CD1c-positive myeloid dendritic cell (primary cell): ENCODE results near the gene NAV2.

Experiments used
- DNase-seq: peaks from one replicate; pipeline ENCODE4 v3.0.0-alpha.2; 2016; ENCODE audit errors: extremely low spot score

Gene NAV2

DNA sequence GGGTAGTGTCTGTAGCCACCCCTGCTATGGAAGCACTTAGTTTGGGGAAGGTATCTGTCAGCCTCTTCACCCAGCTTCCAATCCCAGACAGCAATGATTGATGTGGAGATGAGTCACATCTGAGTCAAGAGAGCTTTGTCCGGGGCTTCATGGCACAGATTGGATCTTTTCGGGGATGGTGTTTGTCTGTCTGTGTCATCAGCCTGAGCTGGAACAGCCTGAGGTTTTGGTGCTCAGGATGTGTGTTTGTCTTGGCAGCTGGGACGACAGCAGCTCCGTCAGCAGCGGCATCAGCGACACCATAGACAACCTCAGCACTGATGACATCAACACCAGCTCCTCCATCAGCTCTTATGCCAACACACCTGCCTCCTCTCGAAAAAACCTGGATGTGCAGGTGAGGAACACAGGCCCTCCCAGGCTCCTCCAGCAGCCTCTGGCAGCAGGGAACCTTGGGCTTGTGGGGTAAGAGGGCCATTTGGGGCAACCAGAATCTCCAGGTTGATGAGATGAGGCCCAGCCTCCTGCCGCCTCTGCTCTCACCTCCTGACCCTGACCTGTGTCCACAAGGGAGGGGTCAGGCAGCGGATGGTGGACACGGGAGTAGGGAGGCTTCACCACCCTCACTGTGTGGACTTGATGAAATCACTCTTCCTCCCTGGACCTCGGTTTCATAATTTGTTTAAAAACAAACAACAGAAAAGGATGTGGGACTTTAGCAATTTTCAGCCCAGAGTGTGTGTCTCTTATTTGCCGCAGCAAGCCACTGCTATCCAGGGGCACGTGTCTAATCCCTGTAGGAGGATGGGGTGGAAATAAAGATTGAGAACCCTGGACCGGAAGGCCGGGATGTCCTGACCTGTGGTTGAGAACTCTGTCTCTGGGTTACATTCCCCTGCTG, 323.3 kb downstream of the NAV2 start:
- DNase-seq: no peak

DNA sequence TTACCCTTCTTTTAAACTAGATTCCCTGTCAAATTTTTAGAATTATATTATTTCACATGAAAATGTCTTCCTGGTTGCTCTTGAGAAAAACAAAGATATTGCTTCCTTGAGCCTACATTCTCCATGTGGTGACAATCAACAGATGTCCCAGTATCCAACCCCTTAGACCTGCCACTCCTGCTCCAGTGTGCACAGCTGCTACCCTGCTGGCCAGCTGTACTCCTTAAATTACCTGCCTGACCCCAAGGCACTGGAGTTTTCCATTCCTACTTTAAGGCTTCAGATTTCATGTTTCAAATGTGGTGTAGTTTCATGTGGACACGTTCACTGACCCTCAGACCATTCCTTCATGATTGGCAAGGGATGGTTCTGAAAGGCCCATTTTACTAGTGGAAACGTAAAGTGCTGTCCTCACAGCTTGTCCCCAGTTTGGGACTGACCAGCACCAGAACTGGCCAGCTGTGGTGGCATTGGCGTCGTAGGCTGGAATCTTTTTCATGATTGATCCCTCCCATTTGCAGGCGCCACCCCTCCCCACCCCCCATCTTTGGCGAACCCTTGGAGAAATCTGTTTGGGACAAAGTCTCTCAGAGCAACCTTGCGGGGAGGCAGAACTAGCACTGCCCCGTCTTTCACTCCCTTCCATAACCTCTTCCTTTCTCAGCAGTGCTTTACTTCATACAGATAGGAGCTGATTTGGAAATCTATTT, 324.1 kb downstream of the NAV2 start:
- no peak for DNase-seq

DNA sequence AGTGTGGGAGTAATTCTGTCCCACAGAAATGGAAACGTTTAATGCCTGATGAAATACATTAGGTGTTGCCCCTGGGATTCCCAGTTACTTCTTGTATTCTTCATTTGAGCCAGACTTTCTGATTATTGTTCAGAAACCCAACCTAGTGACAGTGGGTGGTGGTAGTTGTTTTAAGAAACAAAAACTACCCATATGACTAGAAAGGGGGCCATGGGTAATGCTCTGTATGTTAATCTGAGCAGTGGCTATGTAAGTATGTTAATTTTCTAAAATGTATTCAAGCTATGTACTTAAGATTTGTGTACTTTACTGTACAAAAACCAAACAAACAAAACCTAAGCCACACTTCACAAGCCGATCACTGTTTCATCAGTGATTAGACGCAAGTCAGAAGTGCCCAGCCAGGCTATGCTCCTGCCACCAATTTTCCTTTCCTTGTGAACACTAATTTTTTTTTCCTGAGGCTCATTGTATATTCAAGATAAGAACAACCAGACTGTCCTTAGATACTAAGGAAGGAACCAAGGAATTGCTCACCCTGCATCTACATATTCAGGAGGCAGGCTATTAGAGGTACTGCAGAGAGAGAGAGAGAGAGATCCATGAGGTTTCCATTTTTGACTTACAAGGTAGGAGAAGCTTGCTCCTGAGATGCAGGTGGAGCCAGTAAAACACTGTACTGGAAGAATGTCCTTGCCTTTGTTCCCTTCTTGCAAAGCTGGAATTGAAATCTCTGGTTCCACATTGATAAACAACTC, 324.9 kb downstream of the NAV2 start:
- no peak for DNase-seq

DNA sequence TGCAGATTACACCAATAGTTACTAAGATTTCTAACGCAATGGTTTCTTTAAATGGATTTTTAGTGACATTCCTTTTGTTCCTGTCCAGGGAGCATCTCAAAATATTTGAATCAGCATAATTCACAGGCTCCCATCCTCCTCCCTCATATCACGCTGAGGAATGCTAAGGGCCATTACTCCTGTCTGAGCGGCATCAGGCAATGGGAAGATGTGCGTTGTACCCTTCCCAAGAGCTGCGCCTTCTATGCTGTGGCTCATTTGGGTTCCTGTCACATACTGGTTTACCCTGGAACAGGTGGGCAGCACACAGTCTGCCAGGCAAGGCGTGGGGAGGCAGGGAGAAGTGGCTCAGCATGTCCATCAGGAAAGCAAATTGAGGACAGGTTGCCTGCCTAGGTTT, 325.8 kb downstream of the NAV2 start:
- no peak for DNase-seq

DNA sequence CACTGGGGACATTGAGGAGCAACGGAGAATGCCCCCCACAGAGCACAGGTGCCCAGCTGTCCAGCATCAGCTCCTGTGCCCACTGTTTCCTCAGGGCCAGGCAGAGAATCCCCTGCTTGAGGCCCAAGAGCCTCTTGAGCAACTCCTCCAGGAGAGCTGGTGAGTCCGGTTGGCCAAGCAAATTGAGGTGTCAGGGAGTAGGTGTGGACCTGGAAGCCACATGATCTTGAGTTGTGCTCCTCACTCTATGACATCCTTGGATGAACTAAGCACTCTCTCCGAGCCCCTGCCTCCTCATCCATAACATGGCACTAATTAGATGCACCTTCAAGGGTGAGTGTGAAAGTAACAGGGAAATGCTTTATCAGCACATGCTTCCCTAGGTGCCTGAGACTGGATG, 326.3 kb downstream of the NAV2 start:
- no peak for DNase-seq

DNA sequence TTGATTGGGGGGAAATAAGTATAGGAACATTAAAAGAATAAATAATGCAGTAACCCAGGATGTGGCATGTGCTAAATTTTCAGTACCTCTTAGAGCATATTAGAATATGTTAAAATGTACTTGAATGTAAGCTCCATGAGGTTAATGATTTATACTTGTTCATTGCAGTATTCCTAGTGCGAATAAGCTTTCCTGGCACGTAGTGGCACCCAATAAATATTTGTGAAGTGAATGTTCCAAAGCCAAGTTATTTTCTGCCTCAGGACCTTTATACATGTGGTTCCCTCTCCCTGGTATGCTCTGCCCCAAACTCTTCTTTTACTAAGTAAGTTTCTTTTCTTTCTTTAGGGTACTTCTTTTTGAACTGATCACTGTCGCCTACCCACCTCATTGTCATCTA, 328.9 kb downstream of the NAV2 start:
- no peak for DNase-seq

DNA sequence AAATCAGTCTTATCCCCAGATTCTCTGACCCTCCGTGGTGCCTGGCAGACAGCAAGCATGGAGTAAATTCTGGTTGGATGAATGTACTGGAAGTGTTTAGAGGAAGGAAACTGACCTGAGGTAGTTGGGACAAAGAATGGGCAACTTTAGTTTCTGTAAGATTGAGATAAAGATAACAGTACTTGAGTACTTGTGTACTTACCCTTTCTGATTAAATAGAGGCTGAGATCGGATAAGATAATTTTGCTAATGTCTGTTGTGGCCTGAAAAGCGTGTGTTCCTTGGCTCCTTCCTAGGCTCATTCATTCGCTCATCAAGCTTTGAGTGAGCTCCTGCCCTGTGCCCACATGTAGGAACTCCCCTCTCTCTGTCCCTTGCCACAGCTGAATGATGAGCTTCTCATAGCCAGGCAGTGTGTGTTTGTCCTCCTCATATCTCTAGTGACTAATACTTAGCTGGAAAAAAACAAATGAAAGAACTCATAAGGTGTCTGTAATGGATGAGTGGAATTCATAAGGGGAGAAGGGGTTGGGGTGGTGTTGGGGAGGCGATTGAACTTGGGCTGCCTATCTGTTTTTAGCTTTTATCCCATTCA, 329.5 kb downstream of the NAV2 start:
- DNase-seq: no peak

DNA sequence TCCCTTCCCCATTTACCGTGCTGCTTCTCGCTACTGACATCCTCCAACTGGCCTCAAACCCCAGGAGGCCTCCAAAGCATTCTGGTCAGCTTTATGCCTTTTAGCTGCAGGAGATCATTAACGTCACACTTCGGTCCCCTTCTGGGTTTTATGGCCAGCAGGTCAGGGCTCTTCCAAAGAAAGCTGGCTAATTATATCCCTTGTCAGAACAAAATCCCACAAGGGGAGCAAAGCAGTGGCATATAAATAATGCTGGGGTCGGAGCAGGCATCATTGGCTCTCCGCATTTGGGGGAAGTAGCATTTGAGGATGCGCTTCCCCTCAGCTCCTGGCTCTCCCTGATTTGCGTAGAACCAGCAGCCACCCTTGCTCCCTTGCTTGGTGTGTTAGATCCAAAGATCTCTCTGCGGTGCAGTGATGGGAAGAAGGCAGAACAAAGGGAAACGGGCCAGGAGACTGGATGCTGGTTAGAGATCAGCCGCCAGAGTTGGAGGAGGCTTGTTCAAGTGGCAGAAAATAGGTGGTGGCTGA, 330.2 kb downstream of the NAV2 start:
- DNase-seq: no peak

DNA sequence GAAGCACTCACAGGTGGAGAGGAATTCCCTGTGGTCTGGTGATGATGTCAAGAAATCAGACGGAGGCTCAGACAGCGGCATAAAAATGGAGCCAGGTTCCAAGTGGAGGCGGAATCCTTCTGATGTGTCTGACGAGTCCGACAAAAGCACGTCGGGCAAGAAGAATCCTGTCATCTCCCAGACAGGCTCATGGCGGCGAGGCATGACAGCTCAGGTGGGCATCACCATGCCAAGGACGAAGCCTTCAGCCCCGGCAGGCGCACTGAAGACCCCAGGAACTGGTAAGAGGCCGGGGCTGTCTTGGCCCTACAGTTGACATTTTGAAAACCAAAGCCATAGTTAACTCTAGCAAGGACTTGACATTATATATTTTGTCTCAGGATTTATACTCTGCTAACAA, 331.4 kb downstream of the NAV2 start:
- DNase-seq: no peak

DNA sequence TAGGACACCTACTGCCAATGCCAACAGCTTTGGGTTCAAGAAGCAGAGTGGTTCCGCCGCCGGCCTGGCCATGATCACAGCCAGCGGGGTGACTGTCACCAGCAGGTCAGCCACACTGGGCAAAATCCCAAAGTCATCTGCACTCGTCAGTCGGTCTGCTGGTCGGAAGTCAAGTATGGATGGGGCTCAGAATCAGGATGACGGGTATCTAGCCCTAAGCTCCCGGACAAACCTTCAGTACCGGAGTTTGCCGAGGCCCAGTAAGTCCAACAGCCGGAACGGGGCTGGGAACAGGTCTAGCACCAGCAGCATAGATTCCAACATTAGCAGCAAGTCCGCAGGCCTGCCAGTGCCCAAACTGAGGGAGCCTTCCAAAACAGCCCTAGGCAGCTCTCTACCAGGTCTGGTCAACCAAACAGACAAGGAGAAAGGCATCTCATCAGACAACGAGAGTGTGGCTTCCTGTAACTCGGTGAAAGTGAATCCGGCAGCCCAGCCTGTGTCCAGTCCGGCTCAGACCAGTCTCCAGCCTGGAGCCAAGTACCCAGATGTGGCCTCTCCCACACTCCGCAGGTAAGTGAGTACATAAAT, 332.6 kb downstream of the NAV2 start:
- no peak for DNase-seq

DNA sequence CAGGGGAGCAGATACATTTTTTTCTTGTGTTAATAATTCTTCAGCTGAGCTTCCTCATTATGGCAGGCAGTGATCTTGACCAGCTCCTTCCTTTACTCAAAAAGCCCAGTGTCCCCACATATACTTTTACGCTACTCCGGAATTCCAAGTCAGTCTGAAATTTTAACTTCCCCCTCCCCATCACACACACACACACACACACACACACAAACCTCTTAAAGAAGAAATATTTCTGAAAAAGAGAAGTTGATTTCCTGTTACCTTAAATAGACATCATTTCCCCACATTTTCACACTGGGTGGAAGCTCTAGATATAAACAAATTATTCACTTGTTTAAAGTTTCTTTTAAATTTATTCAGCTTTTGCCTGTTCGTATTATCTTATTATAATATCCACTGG, 333.8 kb downstream of the NAV2 start:
- peak; percentile 10 for DNase-seq

DNA sequence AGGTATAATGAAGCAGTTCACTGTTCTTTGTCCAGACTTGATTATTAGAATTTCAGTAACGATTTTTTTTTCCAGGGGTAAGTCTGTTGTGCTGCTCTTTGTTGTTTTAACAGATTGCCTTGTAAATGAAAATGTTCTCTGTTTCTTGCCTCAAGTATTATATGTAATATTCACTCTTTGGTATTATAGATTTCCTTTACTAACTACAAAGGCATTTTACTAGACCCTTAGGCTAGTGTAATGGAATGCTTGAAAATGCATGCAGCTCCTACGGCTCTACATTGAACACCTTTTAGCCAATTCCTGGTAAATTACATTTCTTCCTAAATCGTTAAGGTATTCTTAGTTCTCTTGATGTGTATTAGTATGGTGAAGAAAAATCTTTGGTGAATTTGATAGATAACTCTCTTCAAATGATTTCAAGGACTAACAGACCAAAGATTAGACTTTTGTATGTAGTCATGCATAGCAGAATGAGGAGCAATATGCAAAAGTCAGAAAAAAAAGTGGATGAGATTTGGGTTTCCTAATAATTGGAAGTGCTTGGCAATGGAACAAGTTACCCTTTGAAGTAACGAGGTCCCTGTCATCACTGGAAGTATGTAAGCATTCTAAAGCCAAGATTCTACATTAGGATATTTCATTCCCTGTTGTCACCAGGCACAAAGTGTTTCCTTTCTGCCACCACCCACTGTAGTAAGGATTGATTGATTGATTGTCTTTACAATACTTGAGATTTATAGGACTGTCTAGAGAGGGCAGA, 334.6 kb downstream of the NAV2 start:
- DNase-seq: no peak

DNA sequence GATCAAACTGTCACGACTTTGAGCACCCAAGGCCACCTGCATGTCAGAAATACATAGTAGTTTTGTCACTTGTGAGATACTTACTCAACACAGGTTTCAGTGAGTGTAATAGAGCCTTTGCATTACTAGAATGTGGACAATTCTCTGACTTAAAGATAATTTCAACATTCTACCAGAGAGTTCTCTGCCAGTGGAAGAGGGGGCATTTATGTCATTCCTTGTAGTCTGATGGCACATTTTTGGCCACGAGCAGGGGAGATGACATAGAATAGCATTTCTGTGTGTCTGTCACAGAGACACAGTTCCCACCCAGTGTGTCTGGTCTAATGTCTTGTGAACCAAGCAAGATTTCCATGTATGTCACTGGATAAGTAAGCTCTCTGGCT, 335.1 kb downstream of the NAV2 start:
- no peak for DNase-seq

DNA sequence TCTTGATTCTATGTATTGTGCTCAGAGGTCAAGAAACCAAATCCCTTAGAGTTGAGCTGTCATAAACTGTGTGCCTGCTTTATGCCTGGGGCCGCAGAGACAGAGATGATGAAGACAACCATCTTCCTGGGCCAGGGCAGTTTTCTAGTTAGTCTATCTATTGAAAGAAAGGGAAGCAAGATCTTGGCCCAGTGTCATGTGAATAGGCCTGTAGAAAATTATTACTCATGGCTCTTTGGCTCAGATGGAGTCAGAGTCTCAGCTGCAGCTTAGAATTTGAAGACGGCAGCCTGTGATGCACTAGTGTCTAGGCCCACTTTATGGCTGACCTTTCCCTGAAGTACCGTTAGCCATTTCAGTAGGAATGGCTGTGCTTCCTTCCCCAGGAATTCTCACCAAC, 335.6 kb downstream of the NAV2 start:
- DNase-seq: no peak

DNA sequence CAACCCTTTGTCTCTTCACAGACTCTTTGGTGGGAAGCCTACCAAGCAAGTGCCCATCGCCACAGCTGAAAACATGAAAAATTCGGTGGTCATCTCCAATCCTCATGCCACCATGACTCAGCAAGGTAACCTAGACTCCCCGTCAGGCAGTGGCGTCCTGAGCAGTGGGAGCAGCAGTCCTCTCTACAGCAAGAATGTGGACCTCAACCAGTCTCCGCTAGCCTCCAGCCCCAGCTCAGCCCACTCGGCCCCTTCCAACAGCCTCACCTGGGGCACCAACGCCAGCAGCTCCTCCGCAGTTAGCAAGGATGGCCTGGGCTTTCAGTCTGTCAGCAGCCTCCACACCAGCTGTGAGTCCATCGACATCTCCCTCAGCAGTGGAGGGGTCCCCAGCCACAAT, 336.1 kb downstream of the NAV2 start:
- DNase-seq: no peak

DNA sequence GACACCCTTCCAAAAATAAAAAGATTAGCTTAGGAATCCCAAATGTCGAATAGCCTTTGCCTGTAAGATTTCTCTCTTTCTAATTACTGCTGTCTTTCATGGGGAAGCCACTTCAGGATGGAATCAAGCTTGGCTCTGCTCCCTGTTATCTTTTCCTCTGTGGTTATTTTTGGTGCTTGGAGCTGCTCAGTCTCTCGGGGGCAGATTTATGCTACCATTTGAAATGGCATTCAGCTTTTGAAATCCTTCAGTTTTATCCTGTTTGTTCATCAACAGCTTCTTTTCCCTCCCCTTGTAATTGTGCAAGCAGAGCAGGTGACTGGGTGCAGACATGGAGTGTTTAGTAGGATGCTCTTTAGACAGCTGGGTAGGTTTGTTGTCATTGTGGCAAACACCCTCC, 336.6 kb downstream of the NAV2 start:
- DNase-seq: no peak

DNA sequence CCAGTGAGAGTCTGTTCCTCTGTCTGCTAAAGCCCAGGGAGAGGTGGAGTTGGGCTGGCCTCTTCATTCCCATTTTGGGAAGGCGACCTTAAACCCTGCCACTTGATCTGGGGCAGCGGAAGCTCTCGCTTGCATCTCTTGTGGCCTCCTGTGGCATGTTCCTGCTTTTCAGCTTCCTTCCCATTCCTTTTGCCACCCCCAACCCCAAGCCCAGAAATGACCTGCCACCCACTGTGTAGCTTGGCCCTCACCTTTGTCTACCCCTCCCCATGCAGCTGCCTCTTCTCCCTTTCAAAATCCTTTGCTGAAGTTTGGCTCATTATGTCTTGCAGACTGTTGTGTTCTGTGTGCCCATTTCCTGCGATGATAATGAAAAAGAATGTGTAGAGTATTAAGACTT, 337.4 kb downstream of the NAV2 start:
- DNase-seq: no peak

DNA sequence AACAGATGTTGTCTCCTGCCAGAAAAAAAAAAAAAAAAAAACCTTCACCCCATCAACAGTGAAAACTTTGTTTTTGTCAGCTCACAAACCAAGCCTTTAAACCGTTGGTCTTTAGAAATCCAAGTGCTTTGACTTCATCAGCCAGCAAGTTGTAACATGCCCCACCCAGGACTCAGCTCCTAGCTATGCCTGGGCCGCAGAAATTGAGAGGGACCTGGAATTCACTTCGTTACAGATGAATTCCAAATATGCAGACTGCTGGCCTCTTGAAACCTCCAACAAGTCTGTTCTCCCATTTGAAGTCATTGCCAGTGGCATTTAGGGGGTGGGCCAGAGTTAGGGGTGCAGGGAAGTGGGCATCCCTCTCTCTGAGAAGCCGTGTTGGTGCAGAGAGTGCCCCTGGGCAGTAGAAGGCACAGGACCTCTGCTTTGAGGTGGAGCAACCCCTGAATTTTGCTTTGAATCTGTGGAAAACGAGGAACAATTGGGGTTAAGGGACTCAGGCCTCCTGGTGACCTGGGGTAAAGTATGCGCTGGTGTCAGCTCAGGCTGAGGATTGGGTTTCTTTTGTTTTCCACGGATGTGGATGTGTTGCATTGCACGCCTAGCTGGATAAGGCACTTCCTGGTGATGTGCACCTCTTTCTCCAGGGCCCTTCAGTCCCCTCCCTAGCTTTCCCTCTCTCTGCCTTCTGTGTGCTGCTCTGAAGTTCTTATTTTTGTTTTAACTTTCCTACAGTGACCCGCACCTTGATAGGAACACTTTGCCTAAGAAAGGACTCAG, 338.1 kb downstream of the NAV2 start:
- no peak for DNase-seq

DNA sequence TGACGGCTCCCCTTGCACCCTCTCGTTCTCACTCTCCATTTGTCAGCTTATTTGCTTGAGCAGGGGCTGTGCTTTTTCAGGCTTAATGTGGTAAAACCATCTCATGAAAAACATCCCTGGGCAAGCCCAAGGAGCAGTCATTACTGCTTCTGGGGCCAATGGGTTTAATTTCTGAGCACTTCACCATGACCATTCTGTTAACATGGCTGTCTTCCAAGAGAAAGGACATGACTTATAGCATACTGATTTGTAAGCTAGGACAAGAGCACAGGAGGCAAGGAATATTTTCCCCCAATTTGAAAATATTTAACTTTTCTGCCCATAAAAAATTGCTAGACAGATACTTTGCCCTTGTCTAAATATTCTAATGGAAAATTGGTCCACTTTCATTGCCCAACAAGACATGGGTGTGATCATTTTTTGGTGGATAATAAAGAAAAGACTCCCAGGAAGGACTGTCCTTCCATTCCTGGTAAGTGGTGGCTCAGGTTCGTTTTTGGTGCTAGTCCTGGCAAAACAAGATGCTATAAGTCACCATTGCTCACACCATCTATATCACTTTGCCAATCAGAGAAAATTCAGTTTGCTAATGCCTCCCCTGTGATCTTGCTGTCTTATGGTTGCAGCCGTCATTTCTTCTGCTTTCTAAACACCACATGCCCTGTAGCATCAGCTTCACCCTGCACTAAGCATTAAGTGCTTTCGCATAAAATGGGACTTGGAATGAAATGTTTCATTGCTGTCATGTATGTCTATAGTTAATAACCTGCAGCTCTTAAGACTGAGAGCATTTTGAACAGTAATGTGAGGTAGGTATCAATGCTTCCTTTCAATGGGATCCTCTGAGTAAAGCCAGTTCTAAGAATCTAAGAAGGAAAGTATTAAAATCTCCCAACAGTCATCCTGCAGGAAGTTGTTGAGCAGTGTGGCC, 339.1 kb downstream of the NAV2 start:
- DNase-seq: no peak
